Suprapubic skin (tissue), 3 donors: ENCODE results near the gene ELAVL2.

Experiments
- POLR2A ChIP-seq, 2 donors: fragments of 450-650 bp; IDR thresholded peaks; one replicate each; pipeline ENCODE4 v1.6.1; 2017; ENCODE audit warnings: antibody characterized with exemption in 2 of 2, mild to moderate bottlenecking in 2 of 2, moderate library complexity in 2 of 2
- TF ChIP-seq, protein P1 (sequence below), 2 donors: fragments of 200-600 bp in 1 of 2; fragments of 450-650 bp in 1 of 2; sonication (generic) in 1 of 2; IDR thresholded peaks; one replicate each; pipeline ENCODE4 v1.5.1; 2016 to 2019; ENCODE audit warnings: antibody characterized with exemption in 2 of 2, mild to moderate bottlenecking in 1 of 2, moderate library complexity in 1 of 2

GRCh38 chr9:23764219-23764618 is 61.8 kb downstream of the ELAVL2 start:
- TF ChIP-seq, protein P1, sequence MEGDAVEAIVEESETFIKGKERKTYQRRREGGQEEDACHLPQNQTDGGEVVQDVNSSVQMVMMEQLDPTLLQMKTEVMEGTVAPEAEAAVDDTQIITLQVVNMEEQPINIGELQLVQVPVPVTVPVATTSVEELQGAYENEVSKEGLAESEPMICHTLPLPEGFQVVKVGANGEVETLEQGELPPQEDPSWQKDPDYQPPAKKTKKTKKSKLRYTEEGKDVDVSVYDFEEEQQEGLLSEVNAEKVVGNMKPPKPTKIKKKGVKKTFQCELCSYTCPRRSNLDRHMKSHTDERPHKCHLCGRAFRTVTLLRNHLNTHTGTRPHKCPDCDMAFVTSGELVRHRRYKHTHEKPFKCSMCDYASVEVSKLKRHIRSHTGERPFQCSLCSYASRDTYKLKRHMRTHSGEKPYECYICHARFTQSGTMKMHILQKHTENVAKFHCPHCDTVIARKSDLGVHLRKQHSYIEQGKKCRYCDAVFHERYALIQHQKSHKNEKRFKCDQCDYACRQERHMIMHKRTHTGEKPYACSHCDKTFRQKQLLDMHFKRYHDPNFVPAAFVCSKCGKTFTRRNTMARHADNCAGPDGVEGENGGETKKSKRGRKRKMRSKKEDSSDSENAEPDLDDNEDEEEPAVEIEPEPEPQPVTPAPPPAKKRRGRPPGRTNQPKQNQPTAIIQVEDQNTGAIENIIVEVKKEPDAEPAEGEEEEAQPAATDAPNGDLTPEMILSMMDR (IDR thresholded peaks at IDR 0.05), result no peak
- TF ChIP-seq POLR2A (IDR thresholded peaks at IDR 0.05), result no peak
